ENCODE measurements around the gene SCGB1D2. TPM values are rescaled to one million over a fixed set of nuclear protein-coding genes. Genes with fewer than 3 reads are reported as not detected.

SCGB1D2 gene
- total RNA-seq, 1 donor from 2014 or later, result not detected

DNA sequence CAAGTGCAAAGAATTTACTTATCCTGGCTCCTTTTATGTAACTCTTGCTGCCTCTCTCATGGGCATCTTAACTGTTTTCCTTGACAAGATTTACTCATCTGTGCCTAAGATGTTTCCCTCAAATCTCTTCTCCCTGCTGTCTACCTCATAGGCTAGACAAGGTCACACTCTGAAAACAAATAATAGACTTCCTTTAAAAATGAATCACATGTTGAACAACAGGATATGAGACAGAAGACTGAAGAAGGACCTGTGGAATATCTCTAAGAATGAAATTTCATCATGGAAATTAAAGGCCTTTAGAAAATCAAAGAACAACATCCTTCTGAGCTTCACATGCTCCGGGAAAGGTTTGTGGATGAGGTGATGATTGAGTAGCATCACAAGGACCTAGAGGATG lies 22.0 kb downstream of the SCGB1D2 start:
- H3K27me3 ChIP-seq (ENCODE audit: control insufficient read depth, insufficient read depth, low read length), result no peaks in the 10 kb centered on the region
- no peaks in the 10 kb centered on the region for H3K36me3 ChIP-seq (ENCODE audit: control insufficient read depth, insufficient read depth, low read length)
- no peak overlapping the region for H3K4me3 ChIP-seq (ENCODE audit: low read depth, low read length)
- DNase-seq (ENCODE audit: low read depth), result no peak
- TF ChIP-seq, protein P1, sequence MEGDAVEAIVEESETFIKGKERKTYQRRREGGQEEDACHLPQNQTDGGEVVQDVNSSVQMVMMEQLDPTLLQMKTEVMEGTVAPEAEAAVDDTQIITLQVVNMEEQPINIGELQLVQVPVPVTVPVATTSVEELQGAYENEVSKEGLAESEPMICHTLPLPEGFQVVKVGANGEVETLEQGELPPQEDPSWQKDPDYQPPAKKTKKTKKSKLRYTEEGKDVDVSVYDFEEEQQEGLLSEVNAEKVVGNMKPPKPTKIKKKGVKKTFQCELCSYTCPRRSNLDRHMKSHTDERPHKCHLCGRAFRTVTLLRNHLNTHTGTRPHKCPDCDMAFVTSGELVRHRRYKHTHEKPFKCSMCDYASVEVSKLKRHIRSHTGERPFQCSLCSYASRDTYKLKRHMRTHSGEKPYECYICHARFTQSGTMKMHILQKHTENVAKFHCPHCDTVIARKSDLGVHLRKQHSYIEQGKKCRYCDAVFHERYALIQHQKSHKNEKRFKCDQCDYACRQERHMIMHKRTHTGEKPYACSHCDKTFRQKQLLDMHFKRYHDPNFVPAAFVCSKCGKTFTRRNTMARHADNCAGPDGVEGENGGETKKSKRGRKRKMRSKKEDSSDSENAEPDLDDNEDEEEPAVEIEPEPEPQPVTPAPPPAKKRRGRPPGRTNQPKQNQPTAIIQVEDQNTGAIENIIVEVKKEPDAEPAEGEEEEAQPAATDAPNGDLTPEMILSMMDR (IDR thresholded peaks at IDR 0.05; ENCODE audit: insufficient read depth, low read length, poor library complexity, severe bottlenecking), result no peak

- no peak for DNase-seq (ENCODE audit: low read depth)
- Histone ChIP-seq H3K4me3 (ENCODE audit: low read depth, low read length) (no peak overlapping the region), H3K36me3 (ENCODE audit: control insufficient read depth, insufficient read depth, low read length) (no peaks in the 10 kb centered on the region), H3K27me3 (ENCODE audit: control insufficient read depth, insufficient read depth, low read length) (no peaks in the 10 kb centered on the region)
- TF ChIP-seq, protein P1 (IDR thresholded peaks at IDR 0.05; ENCODE audit: insufficient read depth, low read length, poor library complexity, severe bottlenecking), result no peak
These were observed 24.5 kb downstream of the SCGB1D2 start for GRCh38 chr11:62266558-62266957.

- no peak for DNase-seq (ENCODE audit: low read depth)
- H3K4me3 ChIP-seq (ENCODE audit: low read depth, low read length), result no peak overlapping the region
- TF ChIP-seq, protein P1 (IDR thresholded peaks at IDR 0.05; ENCODE audit: insufficient read depth, low read length, poor library complexity, severe bottlenecking), result no peak
These were observed 25.0 kb downstream of the SCGB1D2 start for GRCh38 chr11:62267050-62267449.

DNA sequence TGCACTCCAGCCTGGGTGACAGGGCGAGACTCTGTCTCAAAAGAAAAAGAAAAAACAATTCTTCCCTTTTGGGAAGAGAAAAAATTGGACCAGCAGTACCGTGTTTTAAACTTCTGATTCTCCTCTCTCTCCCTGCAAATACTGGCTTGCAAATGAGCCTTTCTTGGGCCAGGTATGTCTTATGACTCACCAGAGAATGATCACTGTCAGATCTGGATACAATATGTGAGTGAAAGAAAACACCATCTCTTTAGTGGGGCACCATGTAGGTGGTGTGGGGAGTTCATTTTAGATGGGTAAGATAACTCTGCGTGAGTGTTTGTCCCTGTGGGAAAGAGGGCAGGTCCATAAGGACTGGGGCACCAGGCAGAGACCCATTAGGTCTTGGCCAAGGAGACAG lies 25.5 kb downstream of the SCGB1D2 start:
- H3K27me3 ChIP-seq (ENCODE audit: control insufficient read depth, insufficient read depth, low read length), result no peaks in the 10 kb centered on the region
- TF ChIP-seq, protein P1 (IDR thresholded peaks at IDR 0.05; ENCODE audit: insufficient read depth, low read length, poor library complexity, severe bottlenecking), result no peak
- no peak overlapping the region for H3K4me3 ChIP-seq (ENCODE audit: low read depth, low read length)
- no peaks in the 10 kb centered on the region for H3K36me3 ChIP-seq (ENCODE audit: control insufficient read depth, insufficient read depth, low read length)
- DNase-seq (ENCODE audit: low read depth), result no peak

More at GRCh38 chr11:62267050-62267449, 25.0 kb downstream of the SCGB1D2 start:
- no peaks in the 10 kb centered on the region for H3K27me3 ChIP-seq (ENCODE audit: control insufficient read depth, insufficient read depth, low read length)
- H3K36me3 ChIP-seq (ENCODE audit: control insufficient read depth, insufficient read depth, low read length), result no peaks in the 10 kb centered on the region

DNA sequence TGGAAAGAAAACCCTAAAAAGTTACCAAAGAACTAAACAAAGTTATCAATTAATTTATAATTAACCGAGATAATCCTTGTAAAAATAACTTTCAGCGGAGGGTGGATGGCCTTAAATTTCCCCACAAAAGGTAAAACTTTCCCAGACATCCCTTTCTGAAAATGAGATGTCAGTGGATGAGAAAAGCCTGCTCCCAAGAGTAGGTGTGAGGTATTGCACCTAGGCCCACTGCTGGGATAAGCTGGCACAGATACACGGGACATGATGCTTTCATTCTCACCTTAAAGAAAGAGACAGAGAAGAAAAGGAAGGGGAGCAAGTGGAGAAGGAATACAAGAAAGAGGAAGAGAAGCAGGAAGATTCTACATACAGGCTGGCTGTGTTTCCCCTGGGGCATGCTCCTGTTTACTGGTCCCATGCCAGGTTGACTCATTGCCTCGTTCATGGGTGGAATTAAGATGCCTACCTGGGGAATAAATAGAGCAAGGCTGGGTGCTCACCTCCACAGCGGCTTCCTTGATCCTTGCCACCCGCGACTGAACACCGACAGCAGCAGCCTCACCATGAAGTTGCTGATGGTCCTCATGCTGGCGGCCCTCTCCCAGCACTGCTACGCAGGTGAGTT lies 27.7 kb downstream of the SCGB1D2 start, which contains the start of gene SCGB2A2:
Gene SCGB2A2 (plus strand): TSS at position 505 of the 625 bp plus-strand sequence. CDS start 59 bp downstream, at position 564.
- Histone ChIP-seq H3K4me3 (ENCODE audit: low read depth, low read length) (no peak within 1 kb of the TSS), H3K36me3 (ENCODE audit: control insufficient read depth, insufficient read depth, low read length) (no peaks in the 10 kb centered on the region), H3K27me3 (ENCODE audit: control insufficient read depth, insufficient read depth, low read length) (no peaks in the 10 kb centered on the region)
- TF ChIP-seq, protein P1 (IDR thresholded peaks at IDR 0.05; ENCODE audit: insufficient read depth, low read length, poor library complexity, severe bottlenecking), result peak; percentile 19
- no peak for DNase-seq (ENCODE audit: low read depth)

DNA sequence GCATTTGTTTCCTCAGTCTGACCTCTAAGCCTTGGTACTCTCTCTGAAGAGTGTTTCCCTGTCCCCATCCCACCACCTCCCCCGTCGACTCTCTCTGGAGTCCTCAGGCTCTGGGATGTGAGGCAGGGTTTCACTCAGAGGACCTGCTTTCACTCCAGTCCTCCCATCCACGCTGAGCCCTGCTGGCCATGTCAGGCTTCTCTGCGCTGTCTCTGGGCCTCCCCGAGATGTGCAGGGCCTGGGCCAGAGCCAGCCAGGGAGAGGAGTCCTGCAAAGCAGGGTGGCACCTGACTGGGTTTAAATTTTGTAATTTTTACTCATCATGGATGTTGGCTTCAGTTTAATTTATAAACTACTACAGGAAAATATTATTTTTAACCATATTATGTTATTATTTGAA lies 31.2 kb downstream of the SCGB1D2 start:
- no peak overlapping the region for H3K4me3 ChIP-seq (ENCODE audit: low read depth, low read length)
- DNase-seq (ENCODE audit: low read depth), result no peak
- TF ChIP-seq, protein P1 (IDR thresholded peaks at IDR 0.05; ENCODE audit: insufficient read depth, low read length, poor library complexity, severe bottlenecking), result no peak
- no peaks in the 10 kb centered on the region for H3K36me3 ChIP-seq (ENCODE audit: control insufficient read depth, insufficient read depth, low read length)
- no peaks in the 10 kb centered on the region for H3K27me3 ChIP-seq (ENCODE audit: control insufficient read depth, insufficient read depth, low read length)
